Gastrocnemius medialis (tissue), 4 donors: ENCODE data around the gene TTC4. TPM values are rescaled to one million over a fixed set of nuclear protein-coding genes. Genes with fewer than 3 reads are reported as not detected.

Experiments
- ATAC-seq, 2 donors: fragments of 150-250 bp; one replicate each; pipeline ENCODE4 v1.9.1; 2016
- DNase-seq, 2 donors: peaks; one replicate each; pipeline ENCODE4 v3.0.0-alpha.2; 2019
- H3K27ac ChIP-seq, 4 donors: fragments of 200-600 bp; sonication (generic); 1 replicate in 1 of 4; 2 replicates in 3 of 4; pipeline ENCODE4 v1.5.1; 2016 to 2018; ENCODE audit warnings: mild to moderate bottlenecking in 2 of 4, moderate library complexity in 1 of 4
- H3K27me3 ChIP-seq, 3 donors: fragments of 200-600 bp; sonication (generic) in 2 of 3; 1 replicate in 1 of 3; 2 replicates in 2 of 3; pipeline versions ENCODE4 v1.5.1 to v1.6.0; 2016 to 2019; ENCODE audit warnings: mild to moderate bottlenecking in 1 of 3, moderate library complexity in 1 of 3
- H3K36me3 ChIP-seq, 2 donors: fragments of 200-600 bp; sonication (generic) in 1 of 2; one replicate each; pipeline ENCODE4 v1.5.1; 2017 to 2018
- H3K4me1 ChIP-seq, 2 donors: fragments of 200-600 bp; sonication (generic) in 1 of 2; one replicate each; pipeline ENCODE4 v1.5.1; 2016 to 2017; ENCODE audit warnings: mild to moderate bottlenecking in 2 of 2
- H3K4me3 ChIP-seq, 4 donors: fragments of 200-600 bp; sonication (generic) in 3 of 4; 1 replicate in 1 of 4; 2 replicates in 3 of 4; pipeline ENCODE4 v1.5.1; 2016 to 2019; ENCODE audit warnings: mild to moderate bottlenecking in 2 of 4
- H3K9me3 ChIP-seq, 3 donors: fragments of 200-600 bp; sonication (generic) in 2 of 3; 1 replicate in 1 of 3; 2 replicates in 2 of 3; pipeline ENCODE4 v1.5.1; 2016 to 2019
- POLR2A ChIP-seq, 2 donors: fragments of 450-650 bp; IDR thresholded peaks; one replicate each; pipeline ENCODE4 v1.6.1; 2017; ENCODE audit warnings: antibody characterized with exemption in 2 of 2, mild to moderate bottlenecking in 2 of 2, moderate library complexity in 2 of 2
- in situ Hi-C, 4 donors: fragments of 200-750 bp; cut with MboI; loops; one replicate each; pipeline versions ENCODE4 v1.15.0 to v1.8.0; 2017; ENCODE audit warnings: low sequenced_read_pairs in 4 of 4
- intact Hi-C: fragments of 100-400 bp; cut with DNase I; formaldehyde crosslinking; loops from one replicate; pipeline ENCODE4 v1.15.1; 2023; ENCODE audit warnings: low total_unique reads
- total RNA-seq, 4 donors: library from RNA; depleted of rRNA; stranded (reverse); fragments of >200 nt; gene quantifications; one replicate each; pipeline versions ENCODE4 v1.1.0 to v1.2.3, GENCODE V29; 2016
- TF ChIP-seq, protein P1 (sequence below), 5 experiments: fragments of 450-650 bp in 3 of 5; fragments of 200-600 bp in 2 of 5; sonication (generic) in 2 of 5; IDR thresholded peaks in 4 of 5; conservative IDR thresholded peaks in 1 of 5; 1 replicate in 4 of 5; 2 replicates in 1 of 5; pipeline ENCODE4 v1.5.1; 2016 to 2019; ENCODE audit warnings: antibody characterized with exemption in 5 of 5, mild to moderate bottlenecking in 3 of 5, moderate library complexity in 3 of 5

Gene TTC4
- total RNA-seq, 4 donors from 2014 or later: 26.7 to 44.3 (median 31.4) TPM

DNA sequence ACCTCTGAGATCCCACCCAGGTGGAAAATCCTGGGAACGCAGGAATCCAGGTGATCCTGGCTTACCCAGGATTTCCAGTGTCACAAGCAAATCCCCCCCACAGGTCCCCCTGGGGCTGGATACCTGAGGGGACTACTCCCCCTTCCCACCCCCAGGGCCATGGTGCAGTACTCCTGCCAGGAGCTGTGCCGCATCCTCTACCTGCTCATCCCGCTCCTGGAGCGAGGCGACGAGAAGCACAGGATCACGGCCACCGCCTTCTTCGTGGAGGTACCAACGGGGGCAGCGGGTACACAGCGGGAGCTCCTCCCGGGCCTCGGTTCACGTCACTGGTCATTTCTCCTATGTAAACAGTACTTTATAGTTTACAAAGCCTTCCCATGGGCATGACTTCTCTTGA, 20.4 kb upstream of the TTC4 start:
- no peak overlapping the region for H3K27ac ChIP-seq
- in situ Hi-C loops (no loop called here), intact Hi-C loops (no loop called here)
- H3K4me1 ChIP-seq: no peaks in the 10 kb centered on the region
- no peak for DNase-seq
- H3K36me3 ChIP-seq: no peaks in the 10 kb centered on the region
- no peak for ATAC-seq
- H3K27me3 ChIP-seq: no peaks in the 10 kb centered on the region
- no peaks in the 10 kb centered on the region for H3K9me3 ChIP-seq
- H3K4me3 ChIP-seq: no peak overlapping the region
- TF ChIP-seq, protein P1, sequence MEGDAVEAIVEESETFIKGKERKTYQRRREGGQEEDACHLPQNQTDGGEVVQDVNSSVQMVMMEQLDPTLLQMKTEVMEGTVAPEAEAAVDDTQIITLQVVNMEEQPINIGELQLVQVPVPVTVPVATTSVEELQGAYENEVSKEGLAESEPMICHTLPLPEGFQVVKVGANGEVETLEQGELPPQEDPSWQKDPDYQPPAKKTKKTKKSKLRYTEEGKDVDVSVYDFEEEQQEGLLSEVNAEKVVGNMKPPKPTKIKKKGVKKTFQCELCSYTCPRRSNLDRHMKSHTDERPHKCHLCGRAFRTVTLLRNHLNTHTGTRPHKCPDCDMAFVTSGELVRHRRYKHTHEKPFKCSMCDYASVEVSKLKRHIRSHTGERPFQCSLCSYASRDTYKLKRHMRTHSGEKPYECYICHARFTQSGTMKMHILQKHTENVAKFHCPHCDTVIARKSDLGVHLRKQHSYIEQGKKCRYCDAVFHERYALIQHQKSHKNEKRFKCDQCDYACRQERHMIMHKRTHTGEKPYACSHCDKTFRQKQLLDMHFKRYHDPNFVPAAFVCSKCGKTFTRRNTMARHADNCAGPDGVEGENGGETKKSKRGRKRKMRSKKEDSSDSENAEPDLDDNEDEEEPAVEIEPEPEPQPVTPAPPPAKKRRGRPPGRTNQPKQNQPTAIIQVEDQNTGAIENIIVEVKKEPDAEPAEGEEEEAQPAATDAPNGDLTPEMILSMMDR (IDR thresholded peaks at IDR 0.05 in 4 of 5, conservative IDR thresholded peaks at IDR 0.05 in 1 of 5): no peak
- TF ChIP-seq POLR2A (IDR thresholded peaks at IDR 0.05): no peak

DNA sequence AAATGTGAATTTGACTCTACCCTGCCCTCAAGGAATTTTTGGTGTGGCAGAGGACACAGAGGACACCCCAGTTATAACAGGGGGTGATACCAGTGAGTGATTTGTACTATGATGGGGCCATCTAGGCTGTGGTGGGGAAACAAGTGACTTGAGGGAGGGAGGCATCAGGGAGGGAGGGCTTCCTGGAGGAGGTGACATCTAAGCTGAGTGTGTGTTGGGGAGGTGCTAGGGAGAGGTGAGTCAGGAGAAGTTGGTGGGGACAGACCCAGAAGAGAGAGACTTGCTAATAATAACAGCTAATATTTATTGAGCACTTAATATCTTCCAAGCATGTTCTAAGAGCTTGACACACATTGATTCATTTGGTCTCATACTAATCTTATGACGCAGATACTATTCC, 19.9 kb upstream of the TTC4 start:
- no peaks in the 10 kb centered on the region for H3K27me3 ChIP-seq
- H3K27ac ChIP-seq: no peak overlapping the region
- H3K4me3 ChIP-seq: no peak overlapping the region
- TF ChIP-seq POLR2A (IDR thresholded peaks at IDR 0.05): no peak
- TF ChIP-seq, protein P1 (IDR thresholded peaks at IDR 0.05 in 4 of 5, conservative IDR thresholded peaks at IDR 0.05 in 1 of 5): no peak
- DNase-seq (no peak), ATAC-seq (no peak)
- H3K4me1 ChIP-seq: no peaks in the 10 kb centered on the region
- in situ Hi-C loops (no loop called here), intact Hi-C loops (no loop called here)
- H3K9me3 ChIP-seq: no peaks in the 10 kb centered on the region
- no peaks in the 10 kb centered on the region for H3K36me3 ChIP-seq

DNA sequence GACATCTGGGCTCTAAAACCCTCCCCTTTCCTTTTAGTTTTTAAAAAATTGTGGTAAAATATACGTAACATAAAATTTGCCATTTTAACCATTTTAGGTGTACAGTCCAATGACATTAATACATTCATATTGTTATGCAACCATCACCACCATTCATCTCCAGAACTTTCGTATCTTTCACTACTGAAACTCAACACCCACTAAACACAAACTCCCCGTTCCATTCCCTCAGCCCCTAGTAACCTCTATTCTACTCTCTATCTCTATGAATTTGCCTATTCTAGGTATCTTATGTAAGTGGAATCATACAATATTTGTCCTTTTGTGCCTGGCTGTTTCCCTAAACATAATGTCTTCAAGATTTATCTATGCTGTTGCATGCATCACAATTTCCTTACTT, 19.4 kb upstream of the TTC4 start:
- no peak overlapping the region for H3K27ac ChIP-seq
- H3K4me1 ChIP-seq: no peaks in the 10 kb centered on the region
- in situ Hi-C loops: no loop called here
- intact Hi-C loops: no loop called here
- H3K36me3 ChIP-seq: no peaks in the 10 kb centered on the region
- no peaks in the 10 kb centered on the region for H3K27me3 ChIP-seq
- TF ChIP-seq, protein P1 (IDR thresholded peaks at IDR 0.05 in 4 of 5, conservative IDR thresholded peaks at IDR 0.05 in 1 of 5): no peak
- TF ChIP-seq POLR2A (IDR thresholded peaks at IDR 0.05): no peak
- H3K4me3 ChIP-seq: no peak overlapping the region
- no peak for ATAC-seq
- no peaks in the 10 kb centered on the region for H3K9me3 ChIP-seq
- DNase-seq: no peak

DNA sequence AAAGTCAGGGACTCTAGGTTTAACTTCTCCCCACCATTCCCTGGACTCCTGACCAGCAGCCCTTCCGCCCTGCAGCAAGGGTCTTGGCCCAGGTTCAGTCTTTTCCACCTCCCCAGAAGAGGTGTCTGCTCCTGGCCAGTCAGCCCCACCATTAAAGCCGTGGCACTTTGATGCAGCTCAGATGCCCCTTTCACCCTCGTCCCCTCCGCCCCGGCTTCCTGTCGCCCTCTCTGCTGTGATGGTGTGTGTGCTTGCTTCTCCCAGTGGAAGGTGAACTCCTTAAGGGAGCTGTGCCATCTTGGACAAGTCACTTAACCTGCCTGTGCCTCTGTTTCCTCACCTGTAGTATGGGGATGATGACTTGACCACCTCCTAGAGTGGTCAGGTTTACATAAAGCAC, 17.8 kb upstream of the TTC4 start:
- intact Hi-C loops: no loop called here
- Histone ChIP-seq H3K36me3 (no peaks in the 10 kb centered on the region), H3K4me1 (no peaks in the 10 kb centered on the region), H3K27ac (no peak overlapping the region), H3K27me3 (no peaks in the 10 kb centered on the region), H3K4me3 (no peak overlapping the region), H3K9me3 (no peaks in the 10 kb centered on the region)
- ATAC-seq: no peak
- no peak for DNase-seq
- in situ Hi-C loops: no loop called here
- TF ChIP-seq, protein P1 (IDR thresholded peaks at IDR 0.05 in 4 of 5, conservative IDR thresholded peaks at IDR 0.05 in 1 of 5): no peak
- no peak for TF ChIP-seq POLR2A (IDR thresholded peaks at IDR 0.05)

DNA sequence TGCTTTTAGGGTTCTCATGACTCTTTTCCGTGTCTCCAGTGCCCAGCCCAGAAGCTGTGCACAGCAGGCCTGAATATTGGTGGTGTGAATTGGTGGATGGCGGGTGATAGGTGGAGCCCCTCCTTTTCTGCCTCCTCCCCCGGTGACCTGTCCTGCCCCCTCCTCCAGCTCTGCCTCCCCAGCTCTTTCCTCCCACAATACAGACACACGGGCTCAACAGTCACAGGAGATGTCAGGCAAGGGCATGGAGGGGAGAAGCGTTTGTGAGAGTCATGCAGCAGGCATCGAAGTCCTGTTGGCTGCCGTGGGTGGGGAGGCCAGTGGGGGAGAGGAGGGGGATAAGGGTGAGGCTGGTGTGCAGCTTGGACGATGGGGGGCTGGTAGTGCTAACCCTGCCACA, 17.3 kb upstream of the TTC4 start:
- no peak for DNase-seq
- intact Hi-C loops: no loop called here
- Histone ChIP-seq H3K4me1 (no peaks in the 10 kb centered on the region), H3K36me3 (no peaks in the 10 kb centered on the region), H3K9me3 (no peaks in the 10 kb centered on the region), H3K27me3 (no peaks in the 10 kb centered on the region), H3K4me3 (no peak overlapping the region), H3K27ac (no peak overlapping the region)
- in situ Hi-C loops: no loop called here
- no peak for TF ChIP-seq POLR2A (IDR thresholded peaks at IDR 0.05)
- TF ChIP-seq, protein P1 (IDR thresholded peaks at IDR 0.05 in 4 of 5, conservative IDR thresholded peaks at IDR 0.05 in 1 of 5): no peak
- no peak for ATAC-seq
